ENCODE data around the gene RBM20. TPM values are rescaled to one million over a fixed set of nuclear protein-coding genes. Genes with fewer than 3 reads are reported as not detected.

The RBM20 gene
- total and polyA plus RNA-seq, 10 of the 15 experiments (the other 5 are each of a cell fraction or from before 2014, with no cell fraction given), result 0.04 to 0.26 (median 0.15) TPM

- intact Hi-C loops (cut with micrococcal nuclease; ENCODE audit: unreplicated experiment), result loop anchor here (2.0 to 5.0 kb wide), 2 partner anchors 61 to 365 kb away; no protein-coding TSS in a partner anchor
- FAIRE-seq, result peak; percentile 66
- H2AFZ ChIP-seq (ENCODE audit: control insufficient read depth, low read depth, low read length), result peak overlapping the region; percentile 93
- peak; percentile 49; the same call in 1 of the 2 replicates for TF ChIP-seq FOXM1 (IDR thresholded peaks at IDR 0.05; ENCODE audit: low read depth, low read length)
- peak; percentile 36; the same call in 1 of the 2 replicates for TF ChIP-seq NKRF (conservative IDR thresholded peaks at IDR 0.05)
- peak; percentile 8; the same call in 1 of the 2 replicates for TF ChIP-seq RUNX3 (IDR thresholded peaks at IDR 0.05; ENCODE audit: low read length)
- TF ChIP-seq RBBP5 (conservative IDR thresholded peaks at IDR 0.05), result no peak
- TF ChIP-seq SUPT20H (IDR thresholded peaks at IDR 0.05; ENCODE audit: borderline replicate concordance, control insufficient read depth, low read depth, low read length), result no peak
- TF ChIP-seq SREBF2 (IDR thresholded peaks at IDR 0.05; ENCODE audit: low read length), result no peak
- TF ChIP-seq NFXL1 (IDR thresholded peaks at IDR 0.05; ENCODE audit: borderline replicate concordance), result no peak
- peak; percentile 52; the same call in 1 of the 2 replicates for TF ChIP-seq POLR2AphosphoS5 (IDR thresholded peaks at IDR 0.05; ENCODE audit: low read length)
- no peak for TF ChIP-seq E2F8 (IDR thresholded peaks at IDR 0.05; ENCODE audit: low read depth, partially characterized antibody)
- TF ChIP-seq TAF1 (IDR thresholded peaks at IDR 0.05; ENCODE audit: borderline replicate concordance, low read depth, low read length), result no peak; the same call in 1 of the 2 replicates
- peak; percentile 73; the same call in 1 of the 2 replicates for TF ChIP-seq RB1 (IDR thresholded peaks at IDR 0.05; ENCODE audit: borderline replicate concordance)
- TF ChIP-seq POLR2A (IDR thresholded peaks at IDR 0.05; ENCODE audit: low read depth, low read length), result peak; percentile 80
- peak; percentile 70; the same call in 1 of the 2 replicates for TF ChIP-seq ZNF687 (IDR thresholded peaks at IDR 0.05)
- peak; percentile 84 for TF ChIP-seq CBX5 (IDR thresholded peaks at IDR 0.05; ENCODE audit: low read depth)
Observed at GRCh38 chr10:110671788-110672579, 27.8 kb downstream of the RBM20 start.

More at GRCh38 chr10:110671788-110672579, 27.8 kb downstream of the RBM20 start:
- Histone ChIP-seq H3K9ac (ENCODE audit: control insufficient read depth, insufficient read depth, low read length) (peak overlapping the region; percentile 82), H3K79me2 (ENCODE audit: control insufficient read depth, insufficient read depth, low read length) (no peaks in the 10 kb centered on the region), H3K4me3 (peak overlapping the region; percentile 74), H3K9me3 (replicated peaks; ENCODE audit: control insufficient read depth, insufficient read depth, low read length) (no peaks in the 10 kb centered on the region), H3K27ac (ENCODE audit: control insufficient read depth, insufficient read depth) (peak overlapping the region; percentile 62), H4K20me1 (ENCODE audit: control insufficient read depth, insufficient read depth) (no peaks in the 10 kb centered on the region), H3K27me3 (replicated peaks in 1 of 2; ENCODE audit: control insufficient read depth in 2 of 2, insufficient read depth in 2 of 2, low read length in 1 of 2) (no peaks in the 10 kb centered on the region), H3K36me3 (ENCODE audit: control insufficient read depth in 2 of 2, insufficient read depth in 2 of 2, low read length in 1 of 2) (no peaks in the 10 kb centered on the region), H3K4me1 (ENCODE audit: control insufficient read depth, insufficient read depth, low read length) (no peaks in the 10 kb centered on the region), H3K4me2 (ENCODE audit: control insufficient read depth, insufficient read depth) (peak overlapping the region; percentile 88)
- POLR2A ChIA-PET, result interaction anchor here (0.6 to 1.8 kb wide), 6 partner anchors 10 to 193 kb away, joined by 3 to 6 read pairs (median 3); no protein-coding TSS in a partner anchor
- ATAC-seq (peak; percentile 99), DNase-seq (ENCODE audit: low read depth, low spot score) (peak; percentile 27)
- BruUV-seq (replicated peaks), result no TSS peak
- RAD21 ChIA-PET (ENCODE audit: unreplicated experiment), result interaction anchor here (0.5 to 3.4 kb wide), 24 partner anchors 9 to 366 kb away, joined by 3 to 50 read pairs (median 4); partner anchors contain the start of gene RBM20
- in situ Hi-C loops (cut with MboI), result loop anchor here (10.0 kb wide), 1 partner anchor 367 kb away; the partner anchor contains the start of gene SMNDC1
- SMC1A ChIA-PET (ENCODE audit: uncharacterized antibody, unreplicated experiment), result interaction anchor here (0.6 to 6.4 kb wide), 23 partner anchors 8 to 564 kb away, joined by 3 to 98 read pairs (median 3); partner anchors contain the start of gene SMNDC1
- CTCF ChIA-PET, result interaction anchor here (0.6 to 6.6 kb wide), 42 partner anchors 8 to 1000 kb away, joined by 3 to 141 read pairs (median 4); partner anchors contain the start of genes SHOC2 and SMNDC1
- under 1% methylated on average over 46 of the region's 47 CpGs for WGBS (ENCODE audit: insufficient coverage, insufficient replicate concordance, low lambda C conversion rate, missing lambda C conversion rate)

Measured in GM12878 (cell line).